SH-SY5Y (cell line): ENCODE data around the gene ATP2A1.

Experiments
- GATA2 ChIP-seq: IDR thresholded peaks from 2 replicates; pipeline ENCODE4 v1.6.1; 2011; ENCODE audit warnings: mild to moderate bottlenecking, low read depth, low read length
- GATA3 ChIP-seq: IDR thresholded peaks from 2 replicates; pipeline ENCODE4 v1.6.1; 2011; ENCODE audit warnings: low read depth, mild to moderate bottlenecking, low read length, moderate library complexity

DNA sequence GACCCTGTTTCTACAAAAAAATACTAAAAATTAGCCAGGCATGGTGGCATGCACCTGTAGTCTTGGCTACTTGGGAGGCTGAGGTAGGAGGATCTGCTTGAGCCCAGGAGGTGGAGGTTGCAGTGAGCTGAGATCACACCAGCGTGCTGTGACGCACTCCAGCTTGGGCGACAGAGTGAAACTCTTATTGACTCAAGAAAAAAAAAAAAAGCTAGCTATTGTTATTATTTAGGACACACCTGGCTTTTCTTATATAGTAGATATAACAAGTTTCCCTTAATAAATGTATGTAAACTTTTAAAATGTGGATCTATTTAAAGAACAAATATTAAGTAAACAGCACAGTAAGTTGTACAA, 44.9 kb downstream of the ATP2A1 start:
- TF ChIP-seq GATA3 = no peak
- no peak for TF ChIP-seq GATA2
